Glomerular endothelial cell (primary cell): ENCODE measurements around the gene ARHGAP15. TPM values are rescaled to one million over a fixed set of nuclear protein-coding genes. Genes with fewer than 3 reads are reported as not detected.

ENCODE experiments used
- DNase-seq: peaks from one replicate; pipeline ENCODE4 v3.0.0-alpha.2; 2011; ENCODE audit warnings: low read depth, low spot score; ENCODE audit errors: extremely low read depth
- total RNA-seq: library from RNA; depleted of rRNA; stranded (reverse); fragments of >200 nt; gene quantifications from 2 replicates; pipeline ENCODE4 v1.2.3, GENCODE V29; 2015

Gene ARHGAP15
- total RNA-seq, 1 donor from 2014 or later: not detected

- DNase-seq: no peak
Observed at GRCh38 chr2:143333168-143333791, 204.1 kb downstream of the ARHGAP15 start.

- DNase-seq: no peak
Observed at GRCh38 chr2:143333847-143334246, 204.6 kb downstream of the ARHGAP15 start.

GRCh38 chr2:143334837-143335236 lies 205.6 kb downstream of the ARHGAP15 start:
- no peak for DNase-seq

GRCh38 chr2:143336719-143337210 lies 207.5 kb downstream of the ARHGAP15 start:
- no peak for DNase-seq

DNA sequence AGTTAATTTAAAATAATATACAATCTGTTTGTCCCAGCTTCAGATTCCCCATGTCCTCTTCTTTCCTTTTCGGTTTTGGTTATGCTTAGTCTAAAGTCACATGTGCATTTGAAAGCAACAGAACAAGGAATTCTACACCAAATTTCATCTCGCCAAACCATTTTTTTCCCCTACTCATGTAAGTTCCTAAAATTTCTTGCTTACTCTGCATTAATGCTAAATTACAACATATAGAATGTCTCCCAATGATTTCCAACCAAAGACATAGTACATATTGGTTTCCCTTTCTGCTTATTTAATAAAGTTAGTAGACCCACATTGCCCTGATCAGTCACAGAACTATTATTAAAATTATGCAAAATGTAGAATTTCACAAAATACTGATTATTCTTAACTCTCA lies 212.3 kb downstream of the ARHGAP15 start:
- no peak for DNase-seq

DNA sequence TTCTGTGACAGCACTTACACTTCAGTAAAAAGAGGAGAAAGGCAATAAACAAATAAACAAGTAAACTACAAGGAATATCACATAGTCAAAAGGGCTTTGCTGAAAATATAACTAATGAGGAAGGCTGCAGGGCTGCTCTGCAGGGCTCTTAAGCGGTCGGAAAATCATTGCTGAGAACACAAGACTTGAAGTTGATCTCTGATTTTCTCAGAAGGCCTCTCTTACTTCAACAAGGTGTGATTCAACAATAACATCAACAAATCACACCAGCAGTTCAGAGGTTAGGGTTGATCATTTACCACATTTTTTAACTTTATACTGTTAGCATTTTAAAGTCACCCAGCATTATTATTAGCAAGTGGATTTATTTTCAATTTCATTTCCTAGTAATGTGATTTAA lies 215.6 kb downstream of the ARHGAP15 start:
- DNase-seq: no peak

- DNase-seq: no peak
Observed at GRCh38 chr2:143345887-143346787, 216.9 kb downstream of the ARHGAP15 start.

GRCh38 chr2:143347271-143347695 lies 218.1 kb downstream of the ARHGAP15 start:
- DNase-seq: no peak

GRCh38 chr2:143347901-143348414 lies 218.7 kb downstream of the ARHGAP15 start:
- no peak for DNase-seq

DNA sequence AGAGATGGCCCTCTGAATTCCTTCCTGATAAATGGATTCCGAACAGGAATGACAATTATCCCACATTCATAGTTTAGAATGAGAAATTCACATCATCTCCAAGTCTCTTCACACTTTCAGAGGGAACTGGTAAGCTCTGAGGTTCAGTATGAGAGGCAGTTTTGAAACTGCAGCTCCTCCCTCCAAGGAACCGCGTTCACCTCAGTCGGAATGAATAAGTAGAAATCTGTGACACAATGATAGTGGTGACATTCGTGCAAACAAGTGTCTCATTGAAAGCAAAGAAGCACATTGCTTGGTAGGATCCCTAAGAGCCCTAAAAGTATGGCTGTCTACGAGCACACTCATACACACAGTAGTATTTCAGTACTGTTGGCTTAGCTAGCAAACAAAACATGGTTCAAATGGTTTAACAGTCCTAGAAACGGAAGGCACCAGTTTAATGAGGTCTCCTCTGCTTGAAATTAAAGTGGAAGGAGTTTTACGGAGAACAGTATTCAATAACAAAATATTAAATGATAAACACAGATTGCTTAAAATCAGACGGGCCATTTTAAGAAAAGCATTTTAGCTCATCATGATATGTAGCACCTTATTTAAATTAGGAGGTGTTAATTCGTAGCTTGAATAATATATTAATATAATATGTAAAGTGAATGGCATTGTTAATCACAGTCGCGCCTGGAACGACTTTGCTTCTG lies 225.0 kb downstream of the ARHGAP15 start:
- DNase-seq: no peak

GRCh38 chr2:143355870-143356269 lies 226.7 kb downstream of the ARHGAP15 start:
- DNase-seq: no peak

GRCh38 chr2:143356336-143356735 lies 227.1 kb downstream of the ARHGAP15 start:
- DNase-seq: no peak

GRCh38 chr2:143356736-143357446 lies 227.7 kb downstream of the ARHGAP15 start:
- no peak for DNase-seq

- DNase-seq: no peak
Observed at GRCh38 chr2:143357966-143358365, 228.7 kb downstream of the ARHGAP15 start.

DNA sequence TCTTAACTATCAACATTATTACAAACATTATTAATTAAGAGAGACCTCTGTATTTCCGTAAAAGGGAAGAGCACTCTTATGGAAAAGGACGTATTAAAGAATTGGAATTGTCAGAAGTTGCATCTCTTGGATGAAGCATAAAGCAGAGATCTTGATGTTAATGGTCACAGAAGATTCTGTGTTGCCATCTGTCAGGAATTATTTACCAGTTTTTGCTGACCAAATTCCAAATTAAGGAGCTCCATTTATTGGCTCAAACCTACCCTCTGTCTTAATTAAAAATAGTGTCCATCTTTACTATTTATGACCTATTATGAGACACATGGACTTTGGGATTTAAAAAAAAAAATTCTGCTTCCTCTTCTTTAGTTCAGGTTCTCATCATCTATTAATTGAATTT lies 232.1 kb downstream of the ARHGAP15 start:
- no peak for DNase-seq

- no peak for DNase-seq
Observed at GRCh38 chr2:143371616-143372015, 242.4 kb downstream of the ARHGAP15 start.

DNA sequence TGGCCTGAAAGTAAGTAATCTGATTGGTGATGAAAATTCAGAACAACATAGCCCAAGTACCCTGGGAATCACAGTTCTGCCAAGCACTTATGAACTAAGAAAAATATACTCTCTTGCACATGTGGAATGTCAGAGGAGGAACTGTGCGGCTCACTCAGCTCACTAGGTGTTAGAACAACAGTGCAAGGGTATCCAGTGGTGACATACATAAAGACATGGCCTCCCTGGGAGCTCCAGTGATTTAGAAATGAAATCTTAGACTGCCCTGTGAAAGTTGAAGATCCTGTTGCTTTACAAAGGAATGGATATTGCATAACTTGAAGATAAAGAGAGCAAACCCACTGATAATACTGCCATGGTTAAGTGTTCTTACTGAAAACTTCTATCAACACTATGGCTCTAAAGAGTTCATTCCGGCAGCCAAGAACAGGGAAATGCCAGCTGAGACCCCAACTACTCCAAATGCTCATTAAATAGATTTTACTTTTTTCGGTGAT lies 246.2 kb downstream of the ARHGAP15 start:
- DNase-seq: no peak

DNA sequence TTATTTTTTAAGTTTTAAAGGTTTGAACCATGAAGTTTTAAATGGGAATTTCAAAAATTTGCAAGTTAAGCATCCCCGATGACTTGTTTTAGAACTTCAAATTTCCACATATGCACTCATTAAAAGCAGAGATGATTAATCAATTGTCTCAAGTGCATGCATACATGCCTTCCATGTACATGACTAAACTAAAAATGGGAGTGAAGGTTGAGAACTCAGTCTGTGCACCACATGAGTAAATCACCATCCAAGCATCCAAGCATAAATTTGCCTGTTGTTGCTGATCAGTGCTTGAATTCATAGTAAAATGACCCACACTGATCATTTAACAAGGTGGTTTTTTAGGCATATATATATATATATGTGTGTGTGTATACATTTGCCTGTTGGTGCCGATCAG lies 249.8 kb downstream of the ARHGAP15 start:
- no peak for DNase-seq

DNA sequence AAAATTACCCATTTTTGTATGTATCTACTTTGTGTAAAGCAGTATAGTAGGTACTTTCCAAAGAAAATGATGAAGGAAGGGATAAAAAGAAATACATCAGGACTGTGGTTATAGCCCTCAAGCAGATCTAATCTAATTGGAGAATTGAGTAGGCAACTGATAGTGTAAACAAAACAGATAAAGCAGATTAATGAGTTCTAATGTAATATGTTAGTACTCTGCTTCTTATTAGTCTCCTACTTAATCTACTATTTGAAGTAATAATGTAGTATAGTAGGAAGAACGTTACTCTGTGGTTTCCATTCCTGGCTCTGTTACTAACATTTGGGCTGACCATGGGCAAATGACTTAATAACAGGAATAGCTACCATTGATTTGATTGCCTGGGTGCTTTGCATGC lies 250.7 kb downstream of the ARHGAP15 start:
- DNase-seq: no peak

DNA sequence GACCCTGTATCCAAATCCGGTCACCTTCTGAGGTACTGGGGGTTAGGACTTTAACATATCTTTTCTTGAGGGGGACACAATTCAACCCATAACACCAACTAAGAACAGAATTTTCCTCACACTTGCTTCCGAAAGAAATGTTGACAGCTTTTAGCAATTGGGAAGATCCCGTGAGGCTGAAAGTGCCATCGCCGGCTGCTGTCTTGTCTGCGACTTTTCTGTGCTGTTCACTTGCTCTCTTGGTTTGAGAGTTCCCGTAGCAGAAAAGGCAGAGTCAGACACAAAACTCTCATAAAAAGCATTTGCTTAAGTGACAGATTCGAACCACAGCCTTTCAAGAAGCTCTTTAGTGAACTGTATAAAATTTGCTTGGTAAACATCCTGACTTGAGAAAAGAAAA lies 253.4 kb downstream of the ARHGAP15 start:
- DNase-seq: no peak
